ENCODE results near the gene PRKG1.

- TF ChIP-seq CTCF (IDR thresholded peaks at IDR 0.05; ENCODE audit: low read depth, low read length) (no peak), EZH2phosphoT487 (IDR thresholded peaks at IDR 0.05; ENCODE audit: low read depth) (no peak)
These were observed 532.7 kb downstream of the PRKG1 start for GRCh38 chr10:51606825-51607462.

Data from OCI-LY3 (cell line).